ENCODE results near the gene SRPK2.

SRPK2 gene

GRCh38 chr7:105215821-105216220 lies 172.9 kb downstream of the SRPK2 start:
- H3K4me1 ChIP-seq: peaks cover 4% of the 10 kb centered on the region
- TF ChIP-seq CTCF (IDR thresholded peaks at IDR 0.05): no peak

GRCh38 chr7:105215182-105215581 lies 173.5 kb downstream of the SRPK2 start:
- Histone ChIP-seq H3K4me3 (ENCODE audit: low read depth, low read length) (no peak overlapping the region), H3K79me2 (peaks cover 17% of the 10 kb centered on the region), H3K36me3 (ENCODE audit: control insufficient read depth, insufficient read depth, low read length) (no peaks in the 10 kb centered on the region), H3K9me3 (ENCODE audit: control insufficient read depth, low read length) (no peaks in the 10 kb centered on the region), H2AFZ (no peak overlapping the region), H3K27ac (no peak overlapping the region), H3K27me3 (ENCODE audit: control insufficient read depth, insufficient read depth, low read length) (no peaks in the 10 kb centered on the region), H3K4me2 (ENCODE audit: low read length) (no peak overlapping the region), H3K4me1 (peaks cover 11% of the 10 kb centered on the region), H3K9ac (no peak overlapping the region)
- TF ChIP-seq CTCF (IDR thresholded peaks at IDR 0.05): no peak

More at GRCh38 chr7:105215821-105216220, 172.9 kb downstream of the SRPK2 start:
- Histone ChIP-seq H3K27me3 (ENCODE audit: control insufficient read depth, insufficient read depth, low read length) (no peaks in the 10 kb centered on the region), H3K79me2 (peaks cover 13% of the 10 kb centered on the region), H3K27ac (no peak overlapping the region), H3K9me3 (ENCODE audit: control insufficient read depth, low read length) (no peaks in the 10 kb centered on the region), H3K4me3 (ENCODE audit: low read depth, low read length) (no peak overlapping the region), H3K9ac (no peak overlapping the region), H3K4me2 (ENCODE audit: low read length) (no peak overlapping the region), H3K36me3 (ENCODE audit: control insufficient read depth, insufficient read depth, low read length) (no peaks in the 10 kb centered on the region), H2AFZ (no peak overlapping the region)

DNA sequence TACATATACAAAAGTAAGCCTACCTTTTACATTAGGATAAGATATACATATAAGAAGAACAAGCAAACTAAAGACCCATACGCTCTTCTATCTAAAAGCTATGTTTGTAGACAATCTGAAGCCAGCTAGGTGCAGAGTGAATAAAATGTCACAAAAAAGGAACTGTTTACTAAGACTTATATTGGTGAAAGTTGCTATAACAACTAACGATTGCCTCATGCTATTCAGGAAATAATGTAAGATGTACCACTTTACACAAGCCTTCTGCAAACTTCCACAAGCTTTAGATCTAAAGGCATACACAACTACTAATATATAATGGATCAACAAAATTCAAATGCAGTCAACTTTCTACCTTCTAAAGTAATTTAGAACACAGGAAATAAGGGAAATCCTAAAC lies 175.1 kb downstream of the SRPK2 start:
- peaks cover 17% of the 10 kb centered on the region for H3K79me2 ChIP-seq
- H2AFZ ChIP-seq: no peak overlapping the region
- no peak for TF ChIP-seq CTCF (IDR thresholded peaks at IDR 0.05)
- H3K27ac ChIP-seq: no peak overlapping the region
- no peaks in the 10 kb centered on the region for H3K27me3 ChIP-seq (ENCODE audit: control insufficient read depth, insufficient read depth, low read length)
- H3K4me3 ChIP-seq (ENCODE audit: low read depth, low read length): no peak overlapping the region
- H3K9me3 ChIP-seq (ENCODE audit: control insufficient read depth, low read length): no peaks in the 10 kb centered on the region
- H3K36me3 ChIP-seq (ENCODE audit: control insufficient read depth, insufficient read depth, low read length): no peaks in the 10 kb centered on the region
- H3K4me1 ChIP-seq: peaks cover 14% of the 10 kb centered on the region
- no peak overlapping the region for H3K4me2 ChIP-seq (ENCODE audit: low read length)
- H3K9ac ChIP-seq: no peak overlapping the region

DNA sequence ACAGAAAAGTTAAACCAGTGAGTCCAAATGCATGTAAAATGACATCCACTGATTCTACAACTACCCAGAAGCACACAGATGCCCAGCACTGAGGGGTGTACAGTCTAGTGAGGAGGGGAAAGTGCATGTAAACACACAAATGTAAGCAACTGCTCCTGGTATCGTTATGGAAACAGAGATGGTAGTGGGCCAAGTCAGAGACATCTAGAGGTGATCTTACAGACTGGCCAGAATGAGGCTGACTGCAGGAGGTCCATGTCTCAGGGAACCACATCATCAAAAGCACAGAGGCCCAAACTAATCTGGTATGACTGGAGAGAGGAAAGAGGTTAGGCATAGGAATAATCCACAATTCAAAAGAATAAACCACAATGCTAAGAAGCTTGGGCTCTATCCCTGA lies 176.5 kb downstream of the SRPK2 start:
- peaks cover 29% of the 10 kb centered on the region for H3K79me2 ChIP-seq
- peaks cover 14% of the 10 kb centered on the region for H3K4me1 ChIP-seq
- H3K36me3 ChIP-seq (ENCODE audit: control insufficient read depth, insufficient read depth, low read length): no peaks in the 10 kb centered on the region
- H3K9me3 ChIP-seq (ENCODE audit: control insufficient read depth, low read length): no peaks in the 10 kb centered on the region
- H3K27ac ChIP-seq: no peak overlapping the region
- no peaks in the 10 kb centered on the region for H3K27me3 ChIP-seq (ENCODE audit: control insufficient read depth, insufficient read depth, low read length)
- no peak overlapping the region for H2AFZ ChIP-seq
- no peak for TF ChIP-seq CTCF (IDR thresholded peaks at IDR 0.05)
- H3K4me2 ChIP-seq (ENCODE audit: low read length): no peak overlapping the region
- H3K9ac ChIP-seq: no peak overlapping the region
- H3K4me3 ChIP-seq (ENCODE audit: low read depth, low read length): no peak overlapping the region

- Histone ChIP-seq H3K4me1 (peaks cover 17% of the 10 kb centered on the region), H3K9ac (no peak overlapping the region), H3K36me3 (ENCODE audit: control insufficient read depth, insufficient read depth, low read length) (no peaks in the 10 kb centered on the region), H3K4me2 (ENCODE audit: low read length) (peak overlapping the region; percentile 18), H3K4me3 (ENCODE audit: low read depth, low read length) (no peak overlapping the region), H3K9me3 (ENCODE audit: control insufficient read depth, low read length) (no peaks in the 10 kb centered on the region), H3K79me2 (peaks cover 41% of the 10 kb centered on the region), H3K27ac (peak overlapping the region; percentile 26), H2AFZ (peak overlapping the region; percentile 31), H3K27me3 (ENCODE audit: control insufficient read depth, insufficient read depth, low read length) (no peaks in the 10 kb centered on the region)
- TF ChIP-seq CTCF (IDR thresholded peaks at IDR 0.05): no peak
Observed at GRCh38 chr7:105210721-105211205, 178.0 kb downstream of the SRPK2 start.
